VCaP (cell line): ENCODE data around the gene FOXM1.

Source experiments
- H3K27ac ChIP-seq: fragments of 450-650 bp; 2 replicates; pipeline ENCODE4 v1.5.1; 2017
- CTCF ChIP-seq: fragments of 450-650 bp; conservative IDR thresholded peaks from 2 replicates; pipeline ENCODE4 v1.5.1; 2017; ENCODE audit warnings: mild to moderate bottlenecking, moderate library complexity

FOXM1 gene

GRCh38 chr12:2912216-2912575 is 35.2 kb upstream of the FOXM1 start:
- TF ChIP-seq CTCF, result no peak
- no peak overlapping the region for H3K27ac ChIP-seq

- no peak for TF ChIP-seq CTCF
- H3K27ac ChIP-seq, result no peak overlapping the region
Measured at GRCh38 chr12:2904260-2904659, 27.3 kb upstream of the FOXM1 start.

- peak overlapping the region; percentile 55 for H3K27ac ChIP-seq
- no peak for TF ChIP-seq CTCF
Measured at GRCh38 chr12:2902272-2902880, 25.4 kb upstream of the FOXM1 start.

GRCh38 chr12:2900642-2901041 is 23.7 kb upstream of the FOXM1 start:
- no peak overlapping the region for H3K27ac ChIP-seq
- TF ChIP-seq CTCF, result no peak

- no peak overlapping the region for H3K27ac ChIP-seq
- TF ChIP-seq CTCF, result no peak
Measured at GRCh38 chr12:2897418-2897817, 20.4 kb upstream of the FOXM1 start.

GRCh38 chr12:2895511-2895910 is 18.5 kb upstream of the FOXM1 start:
- no peak overlapping the region for H3K27ac ChIP-seq
- no peak for TF ChIP-seq CTCF

- no peak overlapping the region for H3K27ac ChIP-seq
- TF ChIP-seq CTCF, result no peak
Measured at GRCh38 chr12:2895051-2895451, 18.1 kb upstream of the FOXM1 start.
